ENCODE results near the gene BBS1.

Gene BBS1

DNA sequence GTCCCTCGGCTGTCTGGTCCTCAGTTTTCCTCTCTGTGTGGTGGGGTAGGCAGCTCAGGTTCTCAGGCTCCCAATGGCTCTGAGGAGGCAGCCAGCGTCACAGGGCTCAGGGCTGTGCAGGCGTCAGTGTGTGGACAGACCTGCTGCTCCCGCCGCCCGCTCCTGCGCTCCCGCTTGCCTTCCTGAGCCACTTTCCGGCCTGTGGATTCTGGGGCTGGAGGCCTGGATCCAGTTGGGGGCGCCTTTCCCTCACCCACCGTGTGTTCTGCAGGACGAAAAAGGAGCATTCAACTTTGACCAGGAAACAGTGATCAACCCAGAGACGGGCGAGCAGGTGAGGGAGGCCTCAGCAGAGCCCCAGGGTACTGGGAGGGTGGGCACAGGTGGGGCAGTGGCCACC lies 15.5 kb upstream of the BBS1 start:
- no peak for FAIRE-seq
- no peak for TF ChIP-seq POLR2AphosphoS5 (IDR thresholded peaks at IDR 0.05; ENCODE audit: low read depth, low read length)
- TF ChIP-seq POLR2A (IDR thresholded peaks at IDR 0.05; ENCODE audit: low read depth, low read length), result no peak
- no peak for TF ChIP-seq TAF1 (IDR thresholded peaks at IDR 0.05; ENCODE audit: borderline replicate concordance, low read depth, low read length)
- DNase-seq (ENCODE audit: insufficient read length), result no peak

DNA sequence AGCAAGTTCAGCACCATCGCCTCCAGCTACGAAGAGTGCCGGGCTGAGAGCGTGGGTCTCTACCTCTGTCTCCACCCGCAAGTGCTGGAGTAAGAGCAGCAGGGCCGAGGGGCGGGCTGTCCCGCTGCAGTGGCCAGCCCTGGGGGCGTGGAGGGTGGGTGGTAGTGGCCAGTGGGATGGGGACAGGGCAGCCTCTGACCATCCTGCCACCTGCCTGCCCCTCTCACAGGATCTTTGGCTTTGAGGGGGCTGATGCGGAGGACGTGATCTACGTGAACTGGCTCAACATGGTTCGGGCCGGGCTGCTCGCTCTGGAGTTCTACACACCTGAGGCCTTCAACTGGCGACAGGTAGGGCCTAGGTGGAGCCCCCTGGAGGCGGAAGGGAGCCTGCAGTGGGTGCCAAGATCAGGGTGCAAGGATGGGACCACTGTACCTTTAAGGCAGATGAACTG lies 15.0 kb upstream of the BBS1 start:
- DNase-seq (ENCODE audit: insufficient read length) (no peak), FAIRE-seq (no peak)
- no peak for TF ChIP-seq TAF1 (IDR thresholded peaks at IDR 0.05; ENCODE audit: borderline replicate concordance, low read depth, low read length)
- no peak for TF ChIP-seq POLR2AphosphoS5 (IDR thresholded peaks at IDR 0.05; ENCODE audit: low read depth, low read length)
- no peak for TF ChIP-seq POLR2A (IDR thresholded peaks at IDR 0.05; ENCODE audit: low read depth, low read length)

DNA sequence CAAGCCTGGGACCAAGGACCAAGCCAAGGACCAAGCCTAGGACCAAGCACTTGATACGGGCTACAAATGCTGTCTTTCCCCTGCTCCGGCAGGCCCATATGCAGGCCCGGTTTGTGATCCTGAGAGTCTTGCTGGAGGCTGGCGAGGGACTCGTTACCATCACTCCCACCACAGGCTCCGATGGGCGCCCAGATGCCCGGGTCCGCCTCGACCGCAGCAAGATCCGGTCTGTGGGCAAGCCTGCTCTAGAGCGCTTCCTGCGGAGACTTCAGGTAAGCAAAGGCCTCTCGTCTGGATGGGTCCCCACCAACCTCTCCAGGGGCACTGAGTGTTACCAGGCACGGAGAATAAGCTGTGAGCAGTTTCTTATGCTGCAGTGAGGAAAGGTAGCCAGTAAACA lies 13.2 kb upstream of the BBS1 start:
- TF ChIP-seq TAF1 (IDR thresholded peaks at IDR 0.05; ENCODE audit: borderline replicate concordance, low read depth, low read length), result no peak
- TF ChIP-seq POLR2A (IDR thresholded peaks at IDR 0.05; ENCODE audit: low read depth, low read length), result no peak
- no peak for TF ChIP-seq POLR2AphosphoS5 (IDR thresholded peaks at IDR 0.05; ENCODE audit: low read depth, low read length)
- DNase-seq (ENCODE audit: insufficient read length) (no peak), FAIRE-seq (no peak)

DNA sequence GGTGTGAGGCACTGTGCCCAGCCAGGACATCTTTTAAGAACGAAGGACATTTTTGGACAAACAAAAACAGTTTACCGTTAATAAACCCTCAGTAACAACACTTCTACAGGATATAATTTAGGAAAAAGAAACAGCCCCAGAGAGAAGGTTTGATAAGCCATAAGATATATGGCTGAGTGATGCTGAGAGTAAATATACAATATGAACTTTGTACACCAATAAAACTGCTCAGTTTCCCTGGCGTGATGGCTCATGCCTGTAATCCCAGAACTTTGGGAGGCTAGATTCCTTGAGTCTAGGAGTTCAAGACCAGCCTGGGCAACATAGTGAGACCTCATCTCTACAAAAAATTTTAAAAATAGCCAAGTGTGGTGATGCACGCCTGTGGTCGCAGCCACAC lies 11.9 kb upstream of the BBS1 start:
- no peak for FAIRE-seq
- TF ChIP-seq POLR2AphosphoS5 (IDR thresholded peaks at IDR 0.05; ENCODE audit: low read depth, low read length) (no peak), POLR2A (IDR thresholded peaks at IDR 0.05; ENCODE audit: low read depth, low read length) (no peak), TAF1 (IDR thresholded peaks at IDR 0.05; ENCODE audit: borderline replicate concordance, low read depth, low read length) (no peak)
- DNase-seq (ENCODE audit: insufficient read length), result no peak

DNA sequence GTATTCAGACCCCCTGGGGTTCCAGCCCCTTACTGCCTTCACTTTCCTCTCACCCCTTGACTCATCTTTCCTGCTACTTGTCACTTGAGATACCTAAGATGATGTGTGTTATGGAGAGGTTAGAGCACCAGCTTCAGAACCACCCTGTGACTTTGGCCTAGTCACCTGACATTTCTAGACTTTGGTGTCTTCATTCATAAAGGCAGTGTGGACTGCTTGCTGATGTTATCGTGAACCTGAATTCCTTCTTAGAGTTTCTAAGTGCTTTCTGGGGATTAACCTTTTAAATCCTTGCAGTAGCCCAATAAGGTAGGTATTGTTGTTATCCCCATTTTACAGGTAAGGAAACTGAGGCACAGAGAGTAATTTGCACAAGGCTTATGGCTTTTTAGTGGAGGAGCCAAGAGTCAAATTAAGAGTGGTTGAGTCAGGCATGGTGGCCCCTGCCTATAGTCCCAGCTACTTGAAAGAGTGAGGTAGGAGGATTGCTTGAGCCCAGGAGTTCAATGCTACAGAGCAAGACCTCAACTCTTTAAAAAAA lies 5.1 kb upstream of the BBS1 start:
- FAIRE-seq, result no peak
- TF ChIP-seq POLR2A (IDR thresholded peaks at IDR 0.05; ENCODE audit: low read depth, low read length), result no peak
- no peak for TF ChIP-seq POLR2AphosphoS5 (IDR thresholded peaks at IDR 0.05; ENCODE audit: low read depth, low read length)
- TF ChIP-seq TAF1 (IDR thresholded peaks at IDR 0.05; ENCODE audit: borderline replicate concordance, low read depth, low read length), result no peak

DNA sequence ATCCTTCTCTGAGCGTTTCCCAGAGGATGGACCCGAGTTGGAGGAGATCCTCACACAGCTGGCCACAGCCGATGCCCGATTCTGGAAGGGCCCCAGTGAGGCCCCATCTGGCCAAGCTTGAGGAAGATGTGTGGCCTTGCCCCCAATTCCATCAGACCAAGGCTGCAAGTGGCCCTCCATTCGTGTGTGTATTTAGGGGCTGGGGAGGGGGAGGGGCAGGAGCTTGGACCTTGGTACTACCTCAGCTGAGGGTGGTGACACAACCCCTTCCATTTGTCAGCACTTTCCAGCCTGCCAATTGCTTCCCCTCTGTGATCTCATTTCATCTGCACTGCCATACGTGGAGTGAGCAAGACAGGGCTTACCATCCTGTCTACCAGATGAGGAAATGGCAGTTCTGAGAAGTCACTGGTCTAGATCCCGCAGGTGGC lies 1.3 kb upstream of the BBS1 start:
- FAIRE-seq (no peak), DNase-seq (ENCODE audit: insufficient read length) (no peak)
- TF ChIP-seq POLR2A (IDR thresholded peaks at IDR 0.05; ENCODE audit: low read depth, low read length) (no peak), POLR2AphosphoS5 (IDR thresholded peaks at IDR 0.05; ENCODE audit: low read depth, low read length) (no peak), TAF1 (IDR thresholded peaks at IDR 0.05; ENCODE audit: borderline replicate concordance, low read depth, low read length) (no peak)

More for the DNA sequence above, 5.1 kb upstream of the BBS1 start:
- DNase-seq (ENCODE audit: insufficient read length), result no peak

DNA sequence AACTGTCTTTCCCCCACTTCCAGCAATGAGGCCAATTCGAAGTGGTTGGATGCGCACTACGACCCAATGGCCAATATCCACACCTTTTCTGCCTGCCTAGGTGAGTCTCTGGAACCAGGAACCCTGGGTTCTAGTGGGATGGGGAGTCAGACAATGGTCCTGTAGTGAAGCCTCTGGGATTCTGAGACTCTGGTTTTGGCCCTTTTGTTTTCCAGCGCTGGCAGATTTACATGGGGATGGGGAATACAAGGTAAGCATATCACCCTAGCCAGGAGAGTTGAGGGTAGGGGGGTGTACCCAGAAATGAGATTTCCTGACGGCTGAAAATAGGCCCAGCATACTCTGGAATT lies 530 bp downstream of the BBS1 start:
- DNase-seq (ENCODE audit: insufficient read length) (no peak), FAIRE-seq (no peak)
- no peak for TF ChIP-seq POLR2AphosphoS5 (IDR thresholded peaks at IDR 0.05; ENCODE audit: low read depth, low read length)
- TF ChIP-seq TAF1 (IDR thresholded peaks at IDR 0.05; ENCODE audit: borderline replicate concordance, low read depth, low read length), result no peak
- TF ChIP-seq POLR2A (IDR thresholded peaks at IDR 0.05; ENCODE audit: low read depth, low read length), result no peak

DNA sequence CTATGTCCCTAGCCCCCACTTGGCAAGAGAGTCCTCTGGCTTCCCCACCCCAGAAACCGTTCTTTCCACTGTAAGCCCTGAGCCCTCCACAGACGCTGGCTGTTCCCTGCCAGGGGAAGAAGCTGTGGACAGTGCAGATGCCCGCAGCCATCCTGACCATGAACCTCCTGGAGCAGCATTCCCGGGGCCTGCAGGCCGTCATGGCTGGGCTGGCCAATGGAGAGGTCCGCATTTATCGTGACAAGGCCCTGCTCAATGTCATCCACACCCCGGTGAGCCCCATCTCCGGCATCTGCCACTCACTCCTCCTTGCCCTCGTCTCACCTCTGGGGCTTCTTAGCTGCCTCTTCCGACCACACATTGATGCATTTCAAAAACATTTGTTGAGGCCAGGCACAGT lies 13.2 kb downstream of the BBS1 start:
- no peak for DNase-seq (ENCODE audit: insufficient read length)
- FAIRE-seq, result no peak
- TF ChIP-seq POLR2AphosphoS5 (IDR thresholded peaks at IDR 0.05; ENCODE audit: low read depth, low read length) (no peak), POLR2A (IDR thresholded peaks at IDR 0.05; ENCODE audit: low read depth, low read length) (no peak), TAF1 (IDR thresholded peaks at IDR 0.05; ENCODE audit: borderline replicate concordance, low read depth, low read length) (no peak)

DNA sequence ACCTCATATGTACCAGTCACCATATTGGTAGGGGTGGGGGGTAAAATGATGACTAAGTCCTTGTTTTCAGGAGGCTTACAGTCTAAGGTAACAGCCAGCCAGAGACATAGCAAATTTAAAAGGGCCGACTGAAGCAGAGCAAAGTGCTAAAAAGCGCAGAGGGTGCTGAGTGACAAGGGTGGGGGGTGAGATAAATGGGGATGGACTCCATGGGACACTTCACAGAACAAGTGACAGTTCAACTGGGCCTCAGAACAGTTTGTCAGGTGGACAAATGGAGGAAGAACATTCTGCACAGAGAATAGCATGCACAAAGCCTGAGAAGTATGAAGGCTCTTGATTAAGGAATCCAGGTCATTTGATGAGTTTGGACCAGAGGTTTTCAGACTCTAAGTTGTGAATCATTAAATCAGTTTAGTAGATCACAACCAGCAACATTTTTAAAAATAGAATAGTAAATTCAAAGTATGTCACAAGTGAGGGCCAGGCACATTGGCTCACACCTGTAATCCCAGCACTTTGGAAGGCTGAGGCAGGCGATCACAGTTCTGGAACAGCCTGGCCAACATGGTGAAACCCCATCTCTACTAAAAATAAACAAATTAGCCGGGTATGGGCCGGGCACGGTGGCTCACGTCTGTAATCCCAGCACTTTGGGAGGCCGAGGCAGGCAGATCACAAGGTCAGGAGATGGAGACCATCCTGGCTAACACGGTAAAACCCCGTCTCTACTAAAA lies 14.0 kb downstream of the BBS1 start:
- no peak for FAIRE-seq
- TF ChIP-seq POLR2A (IDR thresholded peaks at IDR 0.05; ENCODE audit: low read depth, low read length) (no peak), TAF1 (IDR thresholded peaks at IDR 0.05; ENCODE audit: borderline replicate concordance, low read depth, low read length) (no peak), POLR2AphosphoS5 (IDR thresholded peaks at IDR 0.05; ENCODE audit: low read depth, low read length) (no peak)
- DNase-seq (ENCODE audit: insufficient read length), result no peak

DNA sequence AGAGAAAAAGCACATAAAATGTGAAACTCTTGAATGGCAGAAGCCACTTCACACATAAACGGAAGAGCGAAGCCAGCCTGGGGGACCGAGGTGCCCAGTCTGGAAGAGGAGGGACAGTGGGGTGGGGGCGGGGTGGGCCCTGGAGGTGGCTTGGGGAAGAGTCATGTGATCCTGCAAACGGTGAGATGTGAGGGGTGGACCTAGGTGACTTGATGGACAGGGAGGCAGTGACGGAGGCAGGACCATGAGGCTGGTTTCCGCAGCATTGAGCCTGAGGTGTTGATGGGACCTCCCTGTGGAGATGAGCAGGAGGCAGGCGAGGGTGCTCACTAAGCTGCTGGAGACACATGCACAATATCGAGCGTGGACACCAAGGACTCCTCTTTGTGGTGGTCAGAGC lies 18.6 kb downstream of the BBS1 start:
- no peak for DNase-seq (ENCODE audit: insufficient read length)
- no peak for TF ChIP-seq POLR2A (IDR thresholded peaks at IDR 0.05; ENCODE audit: low read depth, low read length)
- TF ChIP-seq POLR2AphosphoS5 (IDR thresholded peaks at IDR 0.05; ENCODE audit: low read depth, low read length), result no peak
- no peak for TF ChIP-seq TAF1 (IDR thresholded peaks at IDR 0.05; ENCODE audit: borderline replicate concordance, low read depth, low read length)
- no peak for FAIRE-seq

DNA sequence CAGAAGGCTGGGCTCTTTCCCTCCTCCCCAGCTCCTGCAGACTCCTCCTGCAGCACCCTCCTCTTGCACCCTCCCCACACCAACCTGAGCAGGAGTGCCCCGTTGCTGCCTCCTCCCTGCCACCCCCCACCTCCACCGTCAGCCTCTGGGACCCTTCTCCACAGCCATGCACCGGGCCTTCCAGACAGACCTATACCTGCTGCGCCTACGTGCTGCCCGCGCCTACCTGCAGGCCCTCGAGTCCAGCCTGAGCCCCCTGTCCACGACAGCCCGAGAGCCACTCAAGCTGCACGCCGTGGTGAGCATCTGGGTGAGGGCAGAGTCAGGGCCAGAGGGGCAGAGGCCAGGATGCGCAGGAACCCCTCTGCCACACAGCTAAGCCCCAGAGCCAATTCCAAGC lies 19.2 kb downstream of the BBS1 start:
- DNase-seq (ENCODE audit: insufficient read length), result no peak
- FAIRE-seq, result no peak
- TF ChIP-seq POLR2AphosphoS5 (IDR thresholded peaks at IDR 0.05; ENCODE audit: low read depth, low read length) (no peak), POLR2A (IDR thresholded peaks at IDR 0.05; ENCODE audit: low read depth, low read length) (no peak), TAF1 (IDR thresholded peaks at IDR 0.05; ENCODE audit: borderline replicate concordance, low read depth, low read length) (no peak)

Measured in GM12892 (cell line).